Astrocyte of the cerebellum (primary cell): ENCODE results near the gene CACHD1.

ENCODE experiments used
- DNase-seq: peaks from one replicate; pipeline ENCODE4 v3.0.0-alpha.2; 2011; ENCODE audit warnings: low read depth
- H3K4me3 ChIP-seq: 2 replicates; pipeline ENCODE4 v1.5.1; 2011; ENCODE audit warnings: mild to moderate bottlenecking, low read depth, low read length, moderate library complexity
- in situ Hi-C: cut with HindIII; loops from 2 replicates; pipeline ENCODE4 v1.10.0; 2017; ENCODE audit warnings: low sequenced_read_pairs
- TF ChIP-seq, protein P1 (sequence below): IDR thresholded peaks from 2 replicates; pipeline ENCODE4 v1.5.1; 2012; ENCODE audit warnings: low read length, low read depth, moderate library complexity, mild to moderate bottlenecking; ENCODE audit errors: missing control alignments

CACHD1 gene

GRCh38 chr1:64471218-64472039 is 1.5 kb downstream of the CACHD1 start:
- TF ChIP-seq, protein P1, sequence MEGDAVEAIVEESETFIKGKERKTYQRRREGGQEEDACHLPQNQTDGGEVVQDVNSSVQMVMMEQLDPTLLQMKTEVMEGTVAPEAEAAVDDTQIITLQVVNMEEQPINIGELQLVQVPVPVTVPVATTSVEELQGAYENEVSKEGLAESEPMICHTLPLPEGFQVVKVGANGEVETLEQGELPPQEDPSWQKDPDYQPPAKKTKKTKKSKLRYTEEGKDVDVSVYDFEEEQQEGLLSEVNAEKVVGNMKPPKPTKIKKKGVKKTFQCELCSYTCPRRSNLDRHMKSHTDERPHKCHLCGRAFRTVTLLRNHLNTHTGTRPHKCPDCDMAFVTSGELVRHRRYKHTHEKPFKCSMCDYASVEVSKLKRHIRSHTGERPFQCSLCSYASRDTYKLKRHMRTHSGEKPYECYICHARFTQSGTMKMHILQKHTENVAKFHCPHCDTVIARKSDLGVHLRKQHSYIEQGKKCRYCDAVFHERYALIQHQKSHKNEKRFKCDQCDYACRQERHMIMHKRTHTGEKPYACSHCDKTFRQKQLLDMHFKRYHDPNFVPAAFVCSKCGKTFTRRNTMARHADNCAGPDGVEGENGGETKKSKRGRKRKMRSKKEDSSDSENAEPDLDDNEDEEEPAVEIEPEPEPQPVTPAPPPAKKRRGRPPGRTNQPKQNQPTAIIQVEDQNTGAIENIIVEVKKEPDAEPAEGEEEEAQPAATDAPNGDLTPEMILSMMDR, result no peak
- H3K4me3 ChIP-seq, result peak overlapping the region; percentile 54
- in situ Hi-C loops, result no loop called here
- no peak for DNase-seq

DNA sequence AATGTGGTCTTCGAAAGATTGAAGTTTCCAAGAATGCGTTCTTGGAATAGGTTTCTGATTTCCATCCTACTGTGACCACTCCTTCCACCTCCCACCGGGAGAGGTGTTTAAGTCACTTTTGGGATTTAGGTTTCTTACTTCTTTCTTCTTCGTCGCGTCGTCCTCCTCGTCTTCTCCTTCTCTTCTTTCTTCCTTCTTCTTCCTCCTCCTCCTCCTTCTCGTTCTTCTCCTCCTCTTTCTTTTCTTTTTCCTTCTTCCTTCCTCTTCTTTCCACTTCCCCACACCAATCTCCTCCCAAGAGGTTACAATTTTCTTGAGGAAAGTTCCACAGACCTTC is 2.1 kb downstream of the CACHD1 start:
- TF ChIP-seq, protein P1, result no peak
- in situ Hi-C loops, result no loop called here
- DNase-seq, result no peak
- H3K4me3 ChIP-seq, result peak overlapping the region; percentile 54

- no peak for DNase-seq
- no peak overlapping the region for H3K4me3 ChIP-seq
- in situ Hi-C loops, result no loop called here
- TF ChIP-seq, protein P1, result no peak
Measured at GRCh38 chr1:64472805-64473204, 2.9 kb downstream of the CACHD1 start.

DNA sequence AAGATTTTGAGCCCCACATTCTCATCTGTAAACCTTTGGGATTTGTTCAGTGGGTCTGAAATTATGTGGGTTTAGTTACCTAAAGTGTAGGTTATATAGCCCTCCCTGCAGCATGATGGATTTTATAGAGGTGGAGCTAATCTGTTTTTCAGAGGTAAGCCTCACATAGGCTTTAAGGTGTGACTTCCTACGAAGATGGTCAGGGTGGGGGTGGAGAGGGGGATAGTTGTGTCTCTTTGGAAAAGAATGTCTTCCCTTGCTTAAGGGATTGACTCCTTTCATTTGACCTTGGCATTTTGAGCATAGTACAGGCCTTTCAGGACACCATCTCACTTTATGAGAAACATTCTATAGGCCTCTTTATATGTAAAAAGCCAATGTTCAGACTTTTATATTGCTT is 3.4 kb downstream of the CACHD1 start:
- in situ Hi-C loops, result no loop called here
- H3K4me3 ChIP-seq, result no peak overlapping the region
- no peak for DNase-seq
- TF ChIP-seq, protein P1, result no peak

- H3K4me3 ChIP-seq, result no peak overlapping the region
- in situ Hi-C loops, result no loop called here
- DNase-seq, result no peak
- TF ChIP-seq, protein P1, result no peak
Measured at GRCh38 chr1:64474133-64474532, 4.2 kb downstream of the CACHD1 start.

DNA sequence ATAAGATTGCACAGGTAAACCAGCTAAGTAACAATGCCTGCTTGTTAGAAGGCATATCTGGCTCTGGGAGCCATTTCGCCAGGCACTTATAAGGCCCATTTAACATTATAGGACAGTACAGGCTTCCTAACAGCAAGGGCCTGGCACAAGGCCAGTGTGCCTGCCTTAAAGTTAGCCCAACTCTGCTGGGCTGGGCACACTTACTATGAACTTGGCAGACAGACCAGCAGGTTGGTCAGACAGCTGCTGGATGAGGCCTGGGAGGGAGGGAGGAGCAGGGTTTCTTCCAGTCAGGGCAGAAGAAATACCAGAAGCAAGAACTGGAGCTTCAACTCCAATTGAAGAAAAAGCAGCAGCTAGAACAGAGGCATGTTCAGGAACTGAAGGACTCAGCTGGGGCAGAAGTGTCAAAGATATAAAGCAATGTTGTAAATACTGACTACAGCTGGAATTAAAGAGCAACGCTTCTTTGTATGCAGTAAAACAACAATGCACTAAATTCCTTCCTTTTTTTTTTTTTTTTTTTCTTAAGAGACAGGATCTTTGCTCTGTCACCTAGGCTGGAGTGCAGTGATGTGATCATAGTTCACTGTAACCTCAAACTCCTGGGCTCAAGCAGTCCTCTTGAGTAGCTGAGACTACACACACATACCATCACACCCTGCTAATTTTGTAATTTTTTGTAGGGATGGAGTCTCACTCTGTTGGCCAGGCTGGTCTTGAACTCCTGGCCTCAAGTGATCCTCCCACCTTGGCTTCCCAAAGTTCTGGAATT is 4.9 kb downstream of the CACHD1 start:
- TF ChIP-seq, protein P1, result no peak
- no peak for DNase-seq
- H3K4me3 ChIP-seq, result no peak overlapping the region
- in situ Hi-C loops, result no loop called here
